NCI-H2107 treated with DMSO at 0.1 percent for 48 hours (cell line): ENCODE data around the gene SF1.

Experiments used
- DNase-seq: peaks from one replicate; lab custom pipeline; 2025; ENCODE audit not compliant: unreplicated experiment; lab: John Stamatoyannopoulos, UW

The SF1 gene

GRCh38 chr11:64728757-64729365 is 49.5 kb downstream of the SF1 start:
- DNase-seq: no peak

DNA sequence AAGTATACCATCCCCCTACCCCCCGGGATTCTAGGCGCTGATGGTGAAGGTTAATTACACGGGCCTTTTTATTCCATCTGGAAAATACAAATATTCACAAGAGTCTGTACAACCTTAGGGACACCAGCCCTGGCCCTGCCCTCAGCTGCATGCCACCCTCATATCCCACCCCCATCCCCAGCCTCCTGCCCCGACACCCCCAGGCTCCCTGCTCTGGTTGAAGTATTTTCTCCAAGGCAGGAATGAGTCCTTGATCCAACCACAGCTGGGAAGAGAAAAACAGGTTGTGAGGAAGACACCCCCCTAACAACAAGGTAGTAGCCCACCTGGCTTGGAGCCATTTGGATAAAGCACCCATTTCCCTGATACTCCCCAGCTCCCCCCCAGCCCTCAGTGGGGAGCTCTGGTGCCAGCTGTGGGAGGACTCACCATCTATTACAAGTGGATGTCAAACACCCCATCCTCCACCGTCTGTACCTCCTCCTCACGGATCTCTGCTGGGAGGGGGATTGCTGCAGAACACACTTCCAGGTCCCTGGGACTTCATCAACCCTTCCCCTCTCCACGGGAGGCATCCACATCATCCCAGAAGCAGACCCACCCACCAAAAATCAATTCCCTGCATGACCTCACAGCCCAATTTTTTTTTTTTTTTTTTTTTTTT is 51.3 kb downstream of the SF1 start:
- DNase-seq: no peak

DNA sequence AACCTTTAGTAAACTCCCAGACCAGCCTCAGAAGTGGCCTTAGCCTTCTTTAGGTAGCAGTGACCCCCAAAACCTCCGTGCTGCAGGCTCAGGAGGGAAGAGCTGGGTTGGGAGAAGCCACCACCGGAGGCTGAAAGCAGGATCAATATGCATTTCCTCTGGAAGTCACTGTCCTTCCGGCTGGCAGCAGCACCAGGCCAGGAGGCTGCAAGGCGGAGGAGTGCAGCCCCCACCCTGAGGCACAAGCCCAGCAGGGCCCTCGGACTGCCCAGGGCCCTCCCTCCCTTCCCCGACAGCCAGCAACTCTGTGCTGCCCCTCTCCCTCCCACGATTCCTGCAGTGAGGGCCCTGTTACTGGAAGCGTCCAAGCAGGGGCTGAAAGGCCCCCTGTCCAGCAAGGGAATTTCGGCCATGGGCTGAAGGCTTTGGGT is 52.1 kb downstream of the SF1 start:
- no peak for DNase-seq

DNA sequence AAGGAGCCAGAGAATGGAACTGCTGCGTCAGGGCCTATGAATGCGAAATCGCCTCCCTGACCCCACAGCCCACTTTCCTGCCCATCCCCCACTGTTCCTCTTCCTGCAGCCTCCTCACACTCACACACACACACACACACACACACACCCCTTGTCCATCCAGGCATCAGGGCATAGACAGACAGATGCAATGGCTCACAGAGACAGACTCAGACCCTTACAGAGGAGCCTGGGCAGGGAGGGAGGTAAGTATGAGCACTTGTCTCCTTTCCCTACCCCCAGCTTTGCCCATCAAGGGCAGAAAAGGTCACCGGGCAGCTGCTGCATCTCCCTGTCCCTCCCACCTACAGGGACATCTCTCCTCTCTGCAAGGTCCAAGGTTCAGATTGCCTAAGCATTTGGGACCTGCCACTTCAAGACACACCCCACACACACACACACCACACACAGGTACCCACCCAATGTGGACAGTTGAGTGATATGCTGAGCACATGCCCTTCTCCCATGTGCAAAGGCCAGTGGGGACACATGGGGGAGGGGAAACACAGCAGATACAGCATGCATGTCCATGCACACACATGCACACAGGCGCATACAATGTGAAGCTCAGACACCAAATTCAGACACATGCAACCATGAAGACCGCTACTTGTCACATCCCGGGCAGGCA is 53.3 kb downstream of the SF1 start:
- no peak for DNase-seq

- DNase-seq: no peak
Observed at GRCh38 chr11:64723907-64724862, 54.2 kb downstream of the SF1 start.

GRCh38 chr11:64723117-64723906 is 55.0 kb downstream of the SF1 start, which contains the start of gene NRXN2:
Gene NRXN2, minus strand, starts transcription at chr11:64723197. Its CDS starts 9,498 bp downstream, at chr11:64713699.
- DNase-seq: peak; percentile 21

DNA sequence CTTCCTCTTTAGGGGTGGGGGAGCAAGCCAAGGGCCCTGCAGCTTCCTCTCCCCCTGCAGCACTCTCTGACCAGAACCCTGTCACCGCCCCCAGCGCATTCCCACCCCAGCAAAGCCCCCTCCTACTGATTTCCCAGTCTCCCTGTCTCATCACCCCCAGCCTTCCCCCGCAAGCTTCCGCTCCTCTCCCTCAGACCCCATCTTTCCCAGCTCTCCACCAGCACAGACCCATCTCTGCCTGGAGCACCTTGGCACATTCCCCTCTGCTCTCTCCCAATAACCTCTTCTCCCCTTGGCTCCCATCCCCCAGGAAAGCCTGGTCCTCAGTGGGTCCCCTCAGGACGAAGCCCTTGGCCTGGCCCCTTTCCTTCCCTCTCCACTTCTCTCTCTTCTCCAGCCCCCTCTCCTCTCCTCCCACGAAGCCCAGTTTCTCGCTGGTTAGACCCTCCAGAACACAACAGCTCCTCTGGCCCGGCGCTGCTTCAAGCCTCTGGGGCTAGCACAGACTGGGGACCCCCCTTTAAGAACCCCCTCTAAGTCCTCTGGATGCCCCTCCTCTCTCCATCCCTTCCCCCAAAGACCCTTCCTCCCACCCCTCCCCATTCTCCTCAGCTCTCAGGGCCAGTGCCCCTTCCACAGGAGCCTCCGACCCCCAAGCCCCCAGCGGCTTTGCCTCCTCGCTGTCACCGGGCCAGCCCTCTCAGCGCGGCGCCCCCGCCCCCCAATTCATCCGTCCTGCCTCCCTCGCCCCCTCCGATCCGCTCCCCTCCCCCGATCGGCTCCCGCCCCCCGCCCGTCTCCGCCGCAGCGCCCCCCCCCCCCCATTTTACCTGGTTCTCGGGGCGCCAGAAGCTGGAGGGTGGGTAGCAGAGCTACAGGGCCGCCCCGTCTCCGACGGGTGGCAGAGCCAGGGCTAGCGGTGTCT is 55.9 kb downstream of the SF1 start:
- no peak for DNase-seq

- no peak for DNase-seq
Observed at GRCh38 chr11:64721359-64721699, 57.0 kb downstream of the SF1 start.

- DNase-seq: no peak
Observed at GRCh38 chr11:64720640-64721358, 57.5 kb downstream of the SF1 start.

DNA sequence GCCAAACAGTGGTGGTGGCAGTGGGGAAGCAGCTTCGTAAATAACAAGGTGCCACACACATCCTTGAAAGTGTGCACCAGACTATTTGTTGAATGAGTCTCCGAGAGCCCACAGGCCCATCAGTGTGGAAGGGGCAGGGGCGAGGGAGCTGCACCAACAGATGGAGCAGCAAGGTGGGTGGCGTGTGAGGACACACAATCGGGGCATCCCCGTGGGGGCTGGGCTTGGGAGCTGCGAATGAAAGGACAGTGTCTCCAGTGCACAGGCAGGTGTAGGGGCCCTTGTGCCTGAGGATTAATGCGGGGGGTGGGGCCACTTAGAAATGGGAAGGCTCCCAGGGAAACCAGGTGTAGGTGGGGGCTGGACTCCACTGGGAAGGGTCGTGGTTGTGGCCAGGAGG is 58.2 kb downstream of the SF1 start:
- no peak for DNase-seq

GRCh38 chr11:64719406-64719805 is 58.9 kb downstream of the SF1 start:
- DNase-seq: no peak

DNA sequence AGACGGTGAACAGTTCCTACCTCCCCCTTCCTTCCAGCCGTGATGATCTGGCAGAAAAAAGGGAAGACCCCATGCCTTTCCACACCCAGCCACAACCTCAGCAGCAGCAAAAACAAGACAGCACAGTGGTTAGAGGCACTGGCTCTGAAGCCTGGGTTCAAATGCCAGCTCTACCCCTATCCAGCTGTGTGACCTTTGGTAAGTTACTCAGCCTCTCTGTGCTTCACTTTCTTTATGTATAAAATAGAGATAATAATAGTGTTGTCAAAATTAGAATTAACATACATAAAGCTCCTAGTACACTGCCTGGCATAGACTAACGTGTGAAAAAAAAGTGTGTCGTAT is 59.6 kb downstream of the SF1 start:
- no peak for DNase-seq

DNA sequence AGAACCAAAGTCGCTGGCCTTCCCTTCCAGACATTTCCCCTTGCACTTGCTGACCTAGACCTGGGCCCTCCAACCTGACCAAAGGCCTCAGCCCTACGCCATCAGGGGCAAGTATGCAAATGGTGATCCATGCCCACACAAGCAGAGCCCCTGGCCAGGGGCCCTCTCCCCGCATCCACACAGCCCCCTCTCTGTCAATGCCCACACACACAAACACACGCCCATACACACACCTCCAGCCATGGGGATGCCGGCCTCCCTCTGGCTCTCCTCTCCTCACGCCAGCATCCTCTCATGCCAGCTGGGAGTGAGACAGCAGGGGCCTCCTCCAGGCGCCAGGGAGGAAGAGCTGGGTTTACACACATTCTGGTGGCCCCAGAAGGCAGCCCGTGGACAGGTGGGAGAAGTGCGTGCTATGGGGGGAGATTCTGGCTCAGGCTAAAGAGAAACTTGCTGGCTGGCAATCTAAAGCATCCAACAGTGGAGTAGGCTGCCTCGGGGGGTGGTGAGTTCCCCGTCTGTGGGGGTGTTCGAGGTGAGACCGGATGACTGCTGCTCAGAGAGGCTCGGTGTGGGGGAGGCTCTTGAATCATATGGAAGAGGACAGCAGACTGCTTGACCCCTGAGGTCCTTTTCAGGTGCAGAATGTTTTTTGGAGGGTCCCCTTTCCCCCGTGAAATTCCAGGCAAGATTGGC is 60.1 kb downstream of the SF1 start:
- no peak for DNase-seq

DNA sequence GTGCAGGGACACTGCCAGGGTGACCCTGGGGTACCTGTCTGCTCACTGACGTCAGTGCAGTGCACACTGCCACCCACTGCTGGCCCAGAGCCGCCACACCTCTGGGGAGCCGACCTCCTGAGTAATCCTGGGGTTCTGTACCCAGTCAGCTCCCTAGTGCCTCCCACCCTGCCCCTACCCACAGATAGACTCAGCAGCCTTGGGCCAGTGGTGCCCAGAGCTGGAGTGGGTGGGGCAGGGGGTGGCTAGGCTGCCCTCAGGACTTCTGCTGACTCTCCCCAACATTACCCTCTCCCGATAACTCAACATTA is 61.1 kb downstream of the SF1 start:
- no peak for DNase-seq

DNA sequence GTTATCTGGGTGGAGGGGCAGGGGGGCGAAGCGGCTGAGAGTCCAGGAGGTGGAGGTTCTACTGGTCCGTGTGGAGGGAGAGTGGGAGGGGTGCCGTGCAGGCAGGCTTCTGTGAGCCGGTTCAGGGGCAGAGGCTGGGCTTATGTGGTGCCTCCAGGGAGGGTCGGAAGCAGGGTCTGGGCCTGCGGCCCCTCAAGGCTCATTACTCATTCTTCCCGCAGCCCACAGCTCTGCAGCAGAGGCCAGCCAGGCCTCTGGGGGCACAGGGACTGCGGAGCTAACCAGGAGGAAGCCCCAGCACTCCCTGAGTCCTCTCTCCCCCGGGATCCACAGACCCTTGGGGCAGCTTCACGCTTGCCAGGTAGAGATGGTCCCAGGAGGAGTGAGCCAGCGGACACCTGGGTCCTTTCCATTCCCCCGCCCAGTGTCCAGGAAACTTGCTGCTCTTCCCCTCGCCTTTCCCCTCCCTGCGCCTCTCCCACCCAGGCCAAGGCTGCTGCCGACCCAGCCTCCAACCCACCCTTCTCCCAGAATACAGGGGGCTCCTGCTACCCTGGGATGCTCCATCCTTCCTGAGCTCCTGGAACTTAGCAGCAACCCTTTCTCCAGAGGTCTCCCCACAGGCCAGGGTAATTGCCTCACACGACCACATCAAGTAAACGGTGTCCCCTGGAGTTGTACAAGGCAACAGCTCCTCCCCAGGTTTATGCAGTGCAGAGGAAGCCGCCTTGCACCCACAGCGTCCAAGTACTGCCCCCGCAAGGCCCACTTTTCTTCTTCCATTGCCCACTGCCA is 61.7 kb downstream of the SF1 start:
- no peak for DNase-seq

DNA sequence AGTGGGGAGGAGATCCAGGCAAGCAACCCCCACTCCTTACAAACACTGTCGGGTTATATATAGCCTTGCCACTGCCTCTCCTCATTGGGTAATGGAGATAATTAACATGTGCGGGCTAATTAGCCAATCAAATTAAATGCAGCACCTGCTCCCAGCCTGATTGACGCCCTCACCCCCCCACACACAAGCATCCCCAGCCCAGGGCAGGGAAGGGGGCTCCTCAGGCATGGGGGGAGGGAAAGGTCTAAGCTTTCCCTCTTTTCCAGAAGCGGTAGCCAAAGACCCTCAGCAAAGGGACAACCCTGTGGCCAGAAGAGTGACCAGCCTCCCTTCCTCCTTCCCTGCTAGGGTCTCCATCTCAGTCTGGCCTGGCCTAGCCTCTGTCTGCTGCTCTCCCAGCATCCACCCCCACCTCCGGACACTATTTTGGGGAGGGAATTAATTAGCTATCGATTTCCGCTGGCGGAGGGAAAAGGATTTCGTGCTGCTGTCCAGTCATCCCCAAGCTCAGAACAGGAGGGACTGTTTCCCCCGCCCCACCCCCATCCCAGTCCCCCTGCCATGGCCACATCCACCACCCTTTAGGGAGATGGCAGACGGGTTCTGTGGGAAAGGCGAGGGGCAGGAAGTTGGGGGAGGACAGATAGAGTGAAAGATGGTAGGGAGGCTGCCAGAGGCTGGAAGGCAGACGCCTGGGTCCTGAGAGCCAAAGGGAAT is 62.4 kb downstream of the SF1 start:
- no peak for DNase-seq

GRCh38 chr11:64715110-64715509 is 63.2 kb downstream of the SF1 start:
- DNase-seq: no peak
